Regular cardiac myocyte (primary cell): ENCODE results near the gene TNS3. TPM values are rescaled to one million over a fixed set of nuclear protein-coding genes. Genes with fewer than 3 reads are reported as not detected.

Experiments
- total RNA-seq: library from RNA; depleted of rRNA; stranded (reverse); fragments of >200 nt; gene quantifications from 2 replicates; pipeline ENCODE4 v1.2.3, GENCODE V29; 2014

Gene TNS3
- 19.0 and 74.7 TPM in 2 replicates for total RNA-seq

DNA sequence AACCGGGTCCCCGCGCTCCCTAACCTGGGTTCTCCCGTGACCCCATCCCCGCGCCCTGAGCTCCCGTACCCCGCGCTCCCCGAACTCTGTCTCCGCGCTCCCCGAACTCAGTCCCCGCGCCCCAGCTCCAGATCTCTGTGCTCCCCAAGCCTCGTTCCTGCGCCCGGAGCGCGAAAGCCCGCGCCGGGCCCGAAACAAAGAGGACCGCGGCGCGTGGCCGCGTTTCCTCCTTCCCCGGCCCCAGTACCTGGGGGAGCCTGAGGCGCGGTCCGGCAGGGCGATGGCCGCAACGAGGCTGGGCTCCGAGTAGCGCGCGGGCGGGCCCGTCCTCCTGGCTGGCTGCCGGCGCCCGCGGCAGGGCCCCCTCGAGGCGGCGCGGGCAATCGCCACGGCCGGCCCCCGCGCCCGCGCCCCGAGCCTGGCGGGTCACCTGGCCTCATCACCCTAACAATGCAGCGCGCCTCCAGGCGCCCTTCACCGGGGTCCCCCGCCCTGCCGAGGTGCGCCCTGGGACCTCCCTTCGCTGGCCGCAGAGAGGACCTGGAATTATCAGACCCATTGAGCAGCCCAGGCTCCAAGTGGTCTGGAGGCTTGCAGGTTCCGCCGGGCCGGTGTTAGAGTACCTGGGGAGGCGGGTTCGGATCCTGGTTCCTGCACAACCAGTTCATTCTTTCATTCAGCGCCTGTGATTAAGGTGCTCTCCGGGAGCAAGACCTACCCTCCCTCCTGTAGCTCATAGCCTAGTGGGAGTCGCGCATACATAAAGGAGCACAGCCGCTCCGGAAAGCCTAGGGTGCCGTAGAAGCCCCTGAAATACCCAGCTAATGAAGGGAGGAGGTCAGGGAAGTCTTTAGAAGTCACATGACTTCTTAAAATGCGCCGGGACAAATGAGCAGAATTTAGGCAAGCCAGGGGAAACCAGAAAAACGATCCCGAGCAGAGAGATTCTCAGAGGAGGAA lies at the start of gene TNS3:
Gene TNS3 (minus strand): TSS at position 308 of the 960 bp plus-strand sequence. CDS start 142,475 bp downstream, outside the sequence.

